NCI-H2196 (cell line): Measurements from ENCODE around the gene CDH23.
A peak's percentile ranks its signal among the peaks of the same experiment; 100 is the strongest.

Experiments
- DNase-seq: peaks from one replicate; lab custom pipeline; 2025; ENCODE audit not compliant: unreplicated experiment; lab: John Stamatoyannopoulos, UW

Gene CDH23

GRCh38 chr10:71761541-71762113 is 364.9 kb downstream of the CDH23 start:
- DNase-seq: no peak

DNA sequence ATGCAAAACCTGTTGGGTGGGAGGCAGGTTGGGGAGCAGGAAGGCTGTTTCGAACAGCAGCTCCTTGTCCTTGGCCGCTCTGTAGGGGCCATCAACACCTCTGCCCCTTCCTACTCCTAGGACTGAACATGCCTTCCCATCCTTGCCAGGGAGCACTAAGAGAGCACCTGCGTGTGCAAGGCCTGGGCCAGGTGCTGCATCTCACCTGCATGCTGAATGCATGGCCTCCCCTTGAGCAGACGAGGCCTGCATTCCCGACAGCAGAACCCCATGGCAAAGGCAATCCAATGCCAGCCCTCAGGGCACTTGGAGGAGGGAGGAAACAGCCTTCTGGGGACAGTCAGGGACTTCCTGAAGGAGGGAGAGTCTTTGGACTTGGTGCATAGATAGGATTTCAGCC is 365.6 kb downstream of the CDH23 start:
- DNase-seq: no peak

- no peak for DNase-seq
Measured at GRCh38 chr10:71763352-71764127, 366.8 kb downstream of the CDH23 start.

- no peak for DNase-seq
Measured at GRCh38 chr10:71765176-71765904, 368.6 kb downstream of the CDH23 start.

DNA sequence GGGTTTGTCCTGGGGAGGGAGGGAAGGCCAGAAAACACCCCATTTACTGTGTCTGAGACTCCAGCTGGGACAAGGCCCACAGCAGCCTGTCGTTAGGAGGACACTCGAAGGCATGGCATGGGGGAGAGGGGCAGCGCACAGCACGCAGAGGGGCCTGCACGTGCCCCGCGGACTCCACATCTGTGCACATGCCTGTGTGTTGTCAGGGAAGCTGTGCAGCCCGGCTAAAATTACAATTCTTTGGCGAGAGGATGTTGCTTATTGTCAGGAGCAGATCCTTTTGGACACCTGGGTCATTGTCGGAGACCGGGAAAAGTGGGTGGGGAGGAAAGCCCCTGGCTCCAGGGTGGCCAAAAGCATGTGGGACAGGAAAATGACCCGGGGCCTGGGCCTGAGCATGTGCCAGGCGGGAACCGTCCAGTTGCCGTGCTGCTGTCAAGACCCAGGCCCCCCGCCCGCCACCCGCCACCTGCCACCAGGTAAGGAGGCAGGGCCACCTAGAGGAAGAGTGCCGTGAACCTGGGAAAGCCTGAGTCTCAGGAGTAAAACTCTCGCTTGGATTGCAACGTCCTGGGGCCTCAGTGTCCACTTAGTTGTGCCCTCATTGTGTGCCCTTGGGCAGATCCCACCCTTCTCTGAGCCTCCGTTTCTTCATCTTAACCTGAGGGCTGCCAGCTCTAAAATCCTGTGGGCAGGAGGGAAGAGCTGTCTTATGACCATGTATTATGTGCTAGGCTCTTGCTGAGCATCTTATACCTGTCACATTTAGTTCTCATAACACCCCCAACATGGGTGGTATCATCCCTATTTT is 369.4 kb downstream of the CDH23 start:
- DNase-seq: no peak

DNA sequence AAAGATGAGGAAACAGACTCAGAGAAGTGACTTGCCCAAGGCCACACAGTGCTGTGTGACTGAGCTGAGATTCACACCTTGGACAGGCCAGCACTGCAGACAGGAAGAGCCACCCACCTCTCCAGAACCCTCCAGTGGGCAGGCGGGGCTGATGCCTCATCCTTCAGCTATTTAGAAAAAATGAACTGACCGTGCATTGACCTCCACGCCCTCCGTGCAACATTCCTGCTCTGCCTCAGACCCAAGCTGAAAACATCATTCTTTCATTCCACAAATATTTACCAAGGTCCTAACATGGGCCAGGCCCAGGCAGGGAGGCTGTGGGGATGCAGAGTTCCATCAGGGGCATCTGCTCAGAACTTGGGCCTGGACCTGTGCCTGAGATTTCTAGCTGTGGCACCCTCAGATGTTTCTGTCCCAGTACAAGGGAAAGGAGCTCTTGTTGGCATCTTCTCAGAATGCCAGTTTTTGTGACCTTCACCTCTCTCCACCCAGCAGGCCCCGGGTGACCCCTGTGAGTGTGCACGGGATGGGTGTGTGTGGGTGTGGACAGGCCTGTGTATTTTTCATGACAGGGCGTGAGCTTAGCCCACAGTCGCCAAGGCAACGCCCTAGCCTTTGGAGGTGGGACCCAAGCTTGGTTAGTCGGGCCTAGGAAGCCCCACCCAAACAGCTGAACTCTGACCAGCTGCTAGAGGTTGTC is 370.1 kb downstream of the CDH23 start:
- no peak for DNase-seq

GRCh38 chr10:71767420-71768035 is 370.8 kb downstream of the CDH23 start:
- DNase-seq: no peak

DNA sequence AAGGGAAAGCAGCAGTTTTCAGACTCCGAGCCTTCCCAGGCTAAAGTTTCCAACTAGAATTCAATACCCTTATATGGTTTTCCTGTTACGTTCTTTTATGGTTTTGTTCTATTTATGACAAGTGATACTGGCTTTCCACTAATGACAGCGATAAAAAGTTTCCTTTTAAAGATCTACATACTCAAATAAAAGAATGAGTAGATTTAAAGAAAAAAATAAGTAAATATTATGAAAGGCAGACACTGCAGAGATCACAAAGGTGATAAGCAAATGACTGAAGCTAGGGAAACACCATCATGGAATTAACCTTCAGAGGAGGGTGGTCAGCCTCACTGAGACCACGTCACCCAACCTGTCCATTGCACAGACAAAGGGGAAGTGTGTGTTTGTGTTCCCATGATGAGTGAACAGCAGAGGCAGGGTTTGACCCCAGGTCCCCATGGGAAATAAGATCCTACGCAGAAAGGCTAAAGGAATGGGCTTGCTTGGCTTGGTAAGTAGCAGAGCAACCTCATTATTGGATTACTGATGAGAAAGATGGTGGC is 372.6 kb downstream of the CDH23 start:
- DNase-seq: no peak

DNA sequence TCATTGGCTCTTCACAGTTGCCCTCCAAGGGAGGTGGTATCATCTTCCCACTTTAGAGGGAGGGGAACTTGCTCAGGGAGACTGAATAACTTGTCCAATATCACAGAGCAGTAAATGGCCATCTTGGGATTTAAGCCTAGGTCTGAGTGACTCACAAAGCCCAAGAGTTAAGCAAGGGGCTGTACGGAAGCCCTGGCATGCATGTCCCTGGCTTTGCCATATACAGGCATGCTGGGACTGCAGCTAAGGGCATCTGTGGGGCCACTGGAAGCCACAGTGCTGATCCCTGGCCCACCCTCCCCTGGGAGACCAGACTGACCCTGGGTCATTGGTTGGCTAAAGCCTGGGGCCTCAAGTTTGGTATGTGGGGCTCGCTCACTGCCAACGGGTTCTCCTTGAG is 373.5 kb downstream of the CDH23 start:
- DNase-seq: no peak

DNA sequence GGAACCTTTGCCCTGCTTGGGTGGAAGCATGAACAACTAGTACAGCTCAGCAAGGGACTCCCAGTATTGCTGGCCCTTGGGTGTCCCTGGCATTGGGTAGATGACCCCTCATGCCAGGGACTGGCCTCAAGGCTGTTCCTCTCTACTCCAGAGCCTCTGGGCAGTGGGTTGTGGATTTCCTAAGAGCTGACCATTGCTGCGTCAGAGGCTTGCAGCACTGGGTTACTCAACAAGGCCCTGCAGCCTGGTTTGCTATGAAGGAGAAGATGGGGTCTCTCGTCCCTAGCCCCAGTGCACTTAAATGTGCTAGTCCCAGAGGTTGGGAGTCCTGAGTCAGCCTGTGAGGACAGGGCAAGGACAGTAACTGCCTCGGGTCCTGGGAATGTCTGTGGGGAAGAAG is 374.1 kb downstream of the CDH23 start:
- no peak for DNase-seq

DNA sequence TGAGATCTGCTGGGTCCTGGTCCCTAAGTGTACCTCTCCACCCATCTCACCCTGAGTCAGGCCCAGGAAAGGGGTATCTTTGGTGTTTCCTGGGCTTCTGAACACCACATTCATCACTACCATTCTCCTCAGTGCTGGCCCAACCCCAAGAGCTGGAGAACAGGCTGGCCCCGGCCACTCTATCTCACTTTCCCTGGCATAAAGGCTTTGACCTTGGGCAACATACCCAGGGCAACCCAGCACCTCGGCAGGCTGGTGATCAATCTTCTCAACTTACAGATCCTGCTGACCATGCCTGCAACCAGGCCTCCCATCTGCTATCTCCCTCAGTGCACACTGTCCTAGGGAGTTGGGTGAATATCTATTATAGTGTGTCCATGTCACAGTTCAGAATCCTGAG is 374.5 kb downstream of the CDH23 start:
- DNase-seq: no peak

- DNase-seq: peak; percentile 36
Measured at GRCh38 chr10:71771821-71772617, 375.3 kb downstream of the CDH23 start.

DNA sequence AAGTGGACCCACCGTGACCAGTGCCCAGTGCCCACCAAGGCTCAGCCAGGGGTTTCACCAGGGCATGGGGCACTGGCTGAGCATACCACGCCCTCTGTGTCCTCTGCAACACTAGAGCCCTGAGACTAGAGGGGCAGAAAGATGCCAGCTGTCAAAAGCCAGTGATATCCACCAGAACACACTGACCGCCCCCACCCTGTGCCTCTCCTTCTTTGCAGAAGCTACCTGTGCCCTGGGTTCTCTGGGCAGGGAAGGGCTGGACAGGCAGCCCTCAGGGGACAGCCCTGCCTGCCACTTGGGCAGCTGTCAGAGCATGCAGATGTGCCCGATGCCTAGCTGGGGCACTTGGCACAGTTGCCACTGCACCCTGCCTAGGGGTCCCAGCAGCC is 376.1 kb downstream of the CDH23 start:
- no peak for DNase-seq

DNA sequence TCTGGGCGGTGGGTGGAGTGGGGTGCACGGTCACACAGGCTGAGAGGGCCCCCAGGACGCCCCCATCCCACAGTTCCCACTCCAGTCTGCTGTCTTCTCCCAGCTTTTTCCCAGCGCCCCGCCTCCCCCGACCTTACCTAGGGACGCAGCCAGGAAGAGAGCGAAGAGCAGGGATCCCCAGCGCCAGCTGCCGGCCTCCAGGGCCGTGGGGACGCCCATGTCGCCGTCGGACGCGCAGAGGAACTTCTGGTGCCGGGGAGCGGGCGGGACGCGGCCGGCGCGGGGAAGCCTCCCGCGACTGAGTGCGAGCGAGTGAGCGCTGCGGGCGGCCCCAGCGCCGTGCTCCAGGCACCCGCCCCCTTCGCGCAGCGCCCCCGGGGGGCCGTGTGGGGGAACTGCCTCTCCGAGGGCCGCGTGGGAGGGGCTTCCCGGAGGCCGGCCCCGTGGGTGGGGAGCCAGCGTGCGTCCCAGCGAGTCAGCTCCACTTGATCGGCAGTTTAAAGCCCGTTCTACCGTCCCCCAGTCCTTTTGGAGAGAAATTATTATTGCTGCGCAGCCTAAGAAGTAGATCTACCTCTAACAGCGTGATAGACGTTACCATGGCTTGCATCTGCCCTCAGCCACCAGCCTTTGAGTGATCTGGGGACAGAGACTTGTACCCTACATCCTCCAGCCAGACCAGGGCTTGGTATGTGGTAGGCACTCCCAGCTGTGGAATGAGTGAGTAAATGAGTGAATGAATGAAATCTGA is 376.7 kb downstream of the CDH23 start, which contains the start of gene VSIR:
Gene VSIR (minus strand): TSS at position 300 of the 751 bp plus-strand sequence. CDS start 81 bp downstream, at position 219.
- DNase-seq: peak; percentile 57

- no peak for DNase-seq
Measured at GRCh38 chr10:71774916-71775702, 378.4 kb downstream of the CDH23 start.

GRCh38 chr10:71776481-71776925 is 379.8 kb downstream of the CDH23 start:
- no peak for DNase-seq

GRCh38 chr10:71777213-71777985 is 380.7 kb downstream of the CDH23 start:
- no peak for DNase-seq
